GM19438 (cell line): Measurements from ENCODE around the gene OR13J1.
"Not testable (repeated sequence)": the region's sequence is repeated elsewhere in the genome, so short reads cannot be mapped to it uniquely, and the experiment has no call there.

ENCODE experiments used
- ATAC-seq: cut with Tn5 transposase; IDR thresholded peaks from one replicate; pipeline ENCODE4 v1.9.1; 2021; ENCODE audit warnings: low read depth; ENCODE audit not compliant: unreplicated experiment

Gene OR13J1

GRCh38 chr9:35870351-35870923, at the start of gene OR13J1:
TSS of gene OR13J1 (minus strand) at chr9:35870401. CDS start at chr9:35870401, 0 bp downstream.
- no peak for ATAC-seq

- no peak for ATAC-seq
Observed at GRCh38 chr9:35919212-35920008, 49.2 kb upstream of the OR13J1 start.

- ATAC-seq, result no peak
Observed at GRCh38 chr9:35918780-35919179, 48.6 kb upstream of the OR13J1 start.

- ATAC-seq, result no peak
Observed at GRCh38 chr9:35917261-35917660, 47.1 kb upstream of the OR13J1 start.

GRCh38 chr9:35915681-35916294, 45.6 kb upstream of the OR13J1 start:
- ATAC-seq, result no peak

- ATAC-seq, result no peak
Observed at GRCh38 chr9:35914301-35914807, 44.2 kb upstream of the OR13J1 start.

GRCh38 chr9:35913429-35913828, 43.2 kb upstream of the OR13J1 start:
- ATAC-seq, result not testable (repeated sequence)

GRCh38 chr9:35912791-35913400, 42.7 kb upstream of the OR13J1 start:
- ATAC-seq, result no peak

GRCh38 chr9:35911690-35912089, 41.5 kb upstream of the OR13J1 start:
- no peak for ATAC-seq

- no peak for ATAC-seq
Observed at GRCh38 chr9:35910613-35911359, 40.6 kb upstream of the OR13J1 start.

GRCh38 chr9:35909687-35910612, 39.7 kb upstream of the OR13J1 start:
- ATAC-seq, result no peak

- no peak for ATAC-seq
Observed at GRCh38 chr9:35909274-35909673, 39.1 kb upstream of the OR13J1 start, which contains the start of gene SPAAR. TSS of gene SPAAR (plus strand) at chr9:35909490. CDS start at chr9:35910464, 974 bp downstream.

GRCh38 chr9:35908504-35909125, 38.4 kb upstream of the OR13J1 start:
- ATAC-seq, result no peak

GRCh38 chr9:35907711-35908503, 37.7 kb upstream of the OR13J1 start:
- ATAC-seq, result no peak

- no peak for ATAC-seq
Observed at GRCh38 chr9:35906923-35907699, 36.9 kb upstream of the OR13J1 start.

- ATAC-seq, result no peak
Observed at GRCh38 chr9:35905912-35906679, 35.9 kb upstream of the OR13J1 start, which contains the start of gene HRCT1. TSS of gene HRCT1 (plus strand) at chr9:35906202. CDS start at chr9:35906288, 86 bp downstream.
